ENCODE measurements around the gene COL18A1. TPM values are rescaled to one million over a fixed set of nuclear protein-coding genes. Genes with fewer than 3 reads are reported as not detected.

The COL18A1 gene
- total and polyA plus RNA-seq, 2 of the 8 experiments (the other 6 are each of a cell fraction or from before 2014, with no cell fraction given): 145 to 201 TPM

DNA sequence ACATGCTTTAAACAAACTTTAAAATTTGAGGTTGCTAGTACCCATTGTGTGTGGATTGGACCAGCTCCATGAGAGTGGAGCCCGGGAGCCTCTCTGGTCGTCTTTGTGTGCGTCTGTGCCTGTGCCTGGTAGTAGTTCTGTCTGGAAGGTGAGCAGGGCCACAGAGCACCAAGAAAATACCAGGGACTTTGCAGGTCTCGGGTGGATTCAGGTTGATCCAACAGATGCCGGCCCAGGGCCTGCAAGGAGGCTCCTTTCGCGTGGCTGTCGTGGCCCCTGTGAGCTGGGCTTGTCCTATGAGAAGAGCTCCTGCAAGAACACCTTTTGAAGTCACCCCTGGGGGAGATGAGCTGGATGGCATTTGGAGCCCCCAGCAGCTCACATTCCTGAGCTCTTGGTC is 28.3 kb downstream of the COL18A1 start:
- Histone ChIP-seq H4K91ac (replicated peaks; ENCODE audit: insufficient read length, low read length) (no peak overlapping the region), H3K56ac (replicated peaks; ENCODE audit: insufficient read length, low read depth, low read length) (no peak overlapping the region), H3K14ac (ENCODE audit: insufficient read length) (no peak overlapping the region), H4K5ac (ENCODE audit: insufficient read length, low read depth, low read length) (no peak overlapping the region), H3K79me1 (ENCODE audit: low read depth, low read length) (peaks cover 19% of the 10 kb centered on the region), H2BK120ac (replicated peaks; ENCODE audit: low read depth, low read length) (no peak overlapping the region), H3K18ac (ENCODE audit: extremely low read depth, low read length) (no peak overlapping the region), H3K79me2 (ENCODE audit: control insufficient read depth in 1 of 2, insufficient read depth in 2 of 2, low read length in 2 of 2) (peaks cover 6 to 92% of the 10 kb centered on the region in 2 experiments; a peak in 3 of 4 replicates), H3K27ac (ENCODE audit: low read depth, low read length) (no peak overlapping the region), H3K4me1 (replicated peaks in 1 of 4; ENCODE audit: control insufficient read depth in 3 of 4, insufficient read depth in 4 of 4, low read length in 3 of 4) (peaks cover 0 to 40% (median 33%) of the 10 kb centered on the region in 4 experiments; a peak in 6 of 7 replicates), H4K8ac (ENCODE audit: extremely low read depth, insufficient read depth, low read length) (no peak overlapping the region), H3K36me3 (ENCODE audit: control insufficient read depth in 2 of 4, insufficient read depth in 4 of 4, low read length in 3 of 4) (peaks cover 0 to 7% (median 1%) of the 10 kb centered on the region in 4 experiments; a peak in 4 of 8 replicates), H3K4ac (replicated peaks; ENCODE audit: insufficient read length, low read depth, low read length) (no peak overlapping the region), H3K4me3 (ENCODE audit: extremely low read depth in 1 of 4, insufficient read depth in 2 of 4, low read depth in 3 of 4, low read length in 4 of 4) (no peak overlapping the region), H2BK15ac (ENCODE audit: low read length) (no peak overlapping the region), H2BK5ac (ENCODE audit: low read depth, low read length) (no peak overlapping the region), H3K4me2 (ENCODE audit: insufficient read depth in 1 of 2, low read depth in 2 of 2, low read length in 2 of 2) (no peak overlapping the region), H2BK12ac (ENCODE audit: low read depth, low read length) (no peak overlapping the region), H2BK20ac (ENCODE audit: low read length) (no peak overlapping the region), H3K9ac (replicated peaks in 1 of 4; ENCODE audit: extremely low read depth in 1 of 4, low read depth in 3 of 4, low read length in 3 of 4) (no peak overlapping the region), H3K23me2 (ENCODE audit: low read depth, low read length) (peaks cover 11% of the 10 kb centered on the region), H3K9me3 (ENCODE audit: insufficient read depth in 2 of 2, low read depth in 1 of 2, low read length in 1 of 2) (no peaks in the 10 kb centered on the region), H4K20me1 (replicated peaks in 1 of 2; ENCODE audit: control insufficient read depth in 1 of 2, insufficient read depth in 2 of 2, low read length in 2 of 2) (peaks cover 9 to 54% of the 10 kb centered on the region in 2 experiments), H3K23ac (ENCODE audit: insufficient read length) (no peak overlapping the region), H3K27me3 (replicated peaks in 1 of 4; ENCODE audit: control insufficient read depth in 3 of 4, extremely low read depth in 1 of 4, insufficient read depth in 3 of 4, low read length in 3 of 4) (no peaks in the 10 kb centered on the region), H2AFZ (ENCODE audit: low read length) (no peak overlapping the region), H2AK5ac (ENCODE audit: low read depth, low read length) (no peak overlapping the region)
- POLR2A ChIA-PET (ENCODE audit: partially characterized antibody): interaction anchor here (0.7 to 1.6 kb wide), 2 partner anchors 13 to 23 kb away, joined by 3 to 4 read pairs; no protein-coding TSS in a partner anchor
- WGBS, 2 experiments (ENCODE audit: extremely low coverage in 1 of 2, insufficient coverage in 1 of 2, insufficient read length in 1 of 2, insufficient replicate concordance in 2 of 2, low coverage in 1 of 2, low lambda C conversion rate in 2 of 2, missing lambda C conversion rate in 1 of 2): 93% methylated on average over 8 of the region's 8 CpGs; no CpG with 5 or more reads in 1 of the 2 experiments
- no peak for FAIRE-seq
- DNase-seq (ENCODE audit: low read depth in 1 of 2, low spot score in 2 of 2): no peak
- CTCF ChIA-PET (ENCODE audit: partially characterized antibody): interaction anchor here (1.2 to 1.5 kb wide), 4 partner anchors 72 to 292 kb away, joined by 3 to 4 read pairs (median 4); no protein-coding TSS in a partner anchor
- no peak for TF ChIP-seq SRF (IDR thresholded peaks at IDR 0.05; ENCODE audit: low read depth, low read length)
- no peak for TF ChIP-seq EP300 (IDR thresholded peaks at IDR 0.05; ENCODE audit: borderline replicate concordance in 1 of 2, low read depth in 2 of 2, low read length in 2 of 2)
- TF ChIP-seq RFX5 (IDR thresholded peaks at IDR 0.05; ENCODE audit: borderline replicate concordance, low read depth, low read length): no peak
- no peak for TF ChIP-seq SUZ12 (IDR thresholded peaks at IDR 0.05; ENCODE audit: low read length)
- TF ChIP-seq JUND (IDR thresholded peaks at IDR 0.05; ENCODE audit: low read length): no peak
- TF ChIP-seq POLR2AphosphoS5 (IDR thresholded peaks at IDR 0.05; ENCODE audit: low read depth, low read length): no peak
- TF ChIP-seq RNF2 (IDR thresholded peaks at IDR 0.05; ENCODE audit: borderline replicate concordance, low read depth, low read length, missing control alignments, poor library complexity, severe bottlenecking): no peak
- no peak for TF ChIP-seq NANOG (IDR thresholded peaks at IDR 0.05; ENCODE audit: insufficient read depth, low read depth, low read length, poor library complexity, severe bottlenecking)
- TF ChIP-seq ASH2L (IDR thresholded peaks at IDR 0.05; ENCODE audit: low read length): no peak
- no peak for TF ChIP-seq PHF8 (conservative IDR thresholded peaks at IDR 0.05; ENCODE audit: low read depth, low read length)
- TF ChIP-seq CBX8 (IDR thresholded peaks at IDR 0.05; ENCODE audit: borderline replicate concordance, low read depth, low read length): no peak
- no peak for TF ChIP-seq RAD21 (IDR thresholded peaks at IDR 0.05 in 1 of 2, conservative IDR thresholded peaks at IDR 0.05 in 1 of 2; ENCODE audit: low read depth in 2 of 2, low read length in 2 of 2)
- no peak for TF ChIP-seq MAFK (IDR thresholded peaks at IDR 0.05; ENCODE audit: low read depth, low read length)

All from H1 (cell line).